Gastrocnemius medialis (tissue), 4 donors: Measurements from ENCODE around the gene ALKBH8. TPM values are rescaled to one million over a fixed set of nuclear protein-coding genes. Genes with fewer than 3 reads are reported as not detected.
A peak's percentile ranks its signal among the peaks of the same experiment; 100 is the strongest.

Source experiments
- ATAC-seq, 2 donors: fragments of 150-250 bp; one replicate each; pipeline ENCODE4 v1.9.1; 2016
- DNase-seq, 2 donors: peaks; one replicate each; pipeline ENCODE4 v3.0.0-alpha.2; 2019
- H3K27ac ChIP-seq, 4 donors: fragments of 200-600 bp; sonication (generic); 1 replicate in 1 of 4; 2 replicates in 3 of 4; pipeline ENCODE4 v1.5.1; 2016 to 2018; ENCODE audit warnings: mild to moderate bottlenecking in 2 of 4, moderate library complexity in 1 of 4
- H3K27me3 ChIP-seq, 3 donors: fragments of 200-600 bp; sonication (generic) in 2 of 3; 1 replicate in 1 of 3; 2 replicates in 2 of 3; pipeline versions ENCODE4 v1.5.1 to v1.6.0; 2016 to 2019; ENCODE audit warnings: mild to moderate bottlenecking in 1 of 3, moderate library complexity in 1 of 3
- H3K36me3 ChIP-seq, 2 donors: fragments of 200-600 bp; sonication (generic) in 1 of 2; one replicate each; pipeline ENCODE4 v1.5.1; 2017 to 2018
- H3K4me1 ChIP-seq, 2 donors: fragments of 200-600 bp; sonication (generic) in 1 of 2; one replicate each; pipeline ENCODE4 v1.5.1; 2016 to 2017; ENCODE audit warnings: mild to moderate bottlenecking in 2 of 2
- H3K4me3 ChIP-seq, 4 donors: fragments of 200-600 bp; sonication (generic) in 3 of 4; 1 replicate in 1 of 4; 2 replicates in 3 of 4; pipeline ENCODE4 v1.5.1; 2016 to 2019; ENCODE audit warnings: mild to moderate bottlenecking in 2 of 4
- H3K9me3 ChIP-seq, 3 donors: fragments of 200-600 bp; sonication (generic) in 2 of 3; 1 replicate in 1 of 3; 2 replicates in 2 of 3; pipeline ENCODE4 v1.5.1; 2016 to 2019
- CTCF ChIP-seq, 5 experiments: fragments of 450-650 bp in 3 of 5; fragments of 200-600 bp in 2 of 5; sonication (generic) in 2 of 5; IDR thresholded peaks in 4 of 5; conservative IDR thresholded peaks in 1 of 5; 1 replicate in 4 of 5; 2 replicates in 1 of 5; pipeline ENCODE4 v1.5.1; 2016 to 2019; ENCODE audit warnings: antibody characterized with exemption in 5 of 5, mild to moderate bottlenecking in 3 of 5, moderate library complexity in 3 of 5
- POLR2A ChIP-seq, 2 donors: fragments of 450-650 bp; IDR thresholded peaks; one replicate each; pipeline ENCODE4 v1.6.1; 2017; ENCODE audit warnings: antibody characterized with exemption in 2 of 2, mild to moderate bottlenecking in 2 of 2, moderate library complexity in 2 of 2
- in situ Hi-C, 4 donors: fragments of 200-750 bp; cut with MboI; loops; one replicate each; pipeline versions ENCODE4 v1.15.0 to v1.8.0; 2017; ENCODE audit warnings: low sequenced_read_pairs in 4 of 4
- intact Hi-C: fragments of 100-400 bp; cut with DNase I; formaldehyde crosslinking; loops from one replicate; pipeline ENCODE4 v1.15.1; 2023; ENCODE audit warnings: low total_unique reads
- total RNA-seq, 4 donors: library from RNA; depleted of rRNA; stranded (reverse); fragments of >200 nt; gene quantifications; one replicate each; pipeline versions ENCODE4 v1.1.0 to v1.2.3, GENCODE V29; 2016

Gene ALKBH8
- total RNA-seq, 4 donors from 2014 or later, result 5.4 to 8.1 (median 6.6) TPM

- no peak overlapping the region for H3K4me3 ChIP-seq
- H3K36me3 ChIP-seq, result no peaks in the 10 kb centered on the region
- H3K4me1 ChIP-seq, result no peaks in the 10 kb centered on the region
- ATAC-seq, result no peak
- TF ChIP-seq CTCF (IDR thresholded peaks at IDR 0.05 in 4 of 5, conservative IDR thresholded peaks at IDR 0.05 in 1 of 5) (no peak), POLR2A (IDR thresholded peaks at IDR 0.05) (no peak)
- in situ Hi-C loops, result no loop called here
- H3K27ac ChIP-seq, result no peak overlapping the region
- no peaks in the 10 kb centered on the region for H3K9me3 ChIP-seq
- H3K27me3 ChIP-seq, result peaks cover 0 to 2% (median 0%) of the 10 kb centered on the region in 3 donors
- intact Hi-C loops, result no loop called here
- no peak for DNase-seq
These were observed 40.6 kb upstream of the ALKBH8 start for GRCh38 chr11:107606141-107606540.

DNA sequence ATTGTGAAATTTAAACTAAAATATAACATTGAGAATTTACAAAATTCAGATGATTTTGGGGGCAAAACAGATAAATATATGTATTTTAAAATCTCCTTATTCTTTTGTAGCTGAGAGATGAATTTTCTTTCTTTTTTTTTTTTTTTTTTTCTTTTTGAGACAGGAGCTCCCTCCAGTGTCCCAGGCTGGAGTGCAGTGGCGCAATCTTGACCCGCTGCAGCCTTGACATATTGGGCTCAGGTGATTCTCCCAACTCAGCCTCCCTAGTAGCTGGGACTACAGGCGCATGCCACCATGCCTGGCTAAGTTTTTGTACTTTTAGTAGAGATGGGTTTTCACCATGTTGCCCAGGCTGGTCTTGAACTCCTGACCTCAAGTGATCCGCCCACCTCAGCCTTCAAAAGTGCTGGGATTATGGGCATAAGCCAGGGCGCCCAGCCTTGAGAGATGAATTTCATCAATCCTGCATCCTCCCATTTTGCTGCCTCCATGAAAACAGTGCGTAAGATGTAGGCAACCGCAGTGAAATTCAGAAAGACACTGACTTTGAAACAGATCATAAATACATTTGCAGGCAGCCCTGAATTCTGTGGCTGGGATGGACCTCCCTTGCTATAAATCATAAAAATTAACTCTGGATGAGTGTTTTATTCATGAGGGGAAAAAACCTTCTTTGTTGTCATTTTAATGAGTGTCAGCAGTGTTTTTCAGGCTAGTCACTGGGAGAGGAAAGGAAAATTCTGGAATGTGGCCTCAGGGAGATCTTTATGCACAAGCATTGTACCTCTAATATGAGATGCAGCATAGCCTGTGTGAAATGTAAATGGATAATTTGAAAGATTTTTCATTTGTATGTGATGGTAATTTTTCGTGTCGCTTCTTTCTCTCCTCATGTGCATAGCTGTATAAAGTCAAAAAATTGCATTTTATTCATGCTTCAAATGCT is 39.8 kb upstream of the ALKBH8 start:
- H3K27ac ChIP-seq, result no peak overlapping the region
- intact Hi-C loops (no loop called here), in situ Hi-C loops (no loop called here)
- H3K36me3 ChIP-seq, result no peaks in the 10 kb centered on the region
- no peak for DNase-seq
- H3K27me3 ChIP-seq, result peaks cover 0 to 2% (median 0%) of the 10 kb centered on the region in 3 donors
- H3K9me3 ChIP-seq, result no peaks in the 10 kb centered on the region
- H3K4me1 ChIP-seq, result no peaks in the 10 kb centered on the region
- no peak for ATAC-seq
- TF ChIP-seq POLR2A (IDR thresholded peaks at IDR 0.05), result no peak
- no peak for TF ChIP-seq CTCF (IDR thresholded peaks at IDR 0.05 in 4 of 5, conservative IDR thresholded peaks at IDR 0.05 in 1 of 5)
- H3K4me3 ChIP-seq, result no peak overlapping the region

DNA sequence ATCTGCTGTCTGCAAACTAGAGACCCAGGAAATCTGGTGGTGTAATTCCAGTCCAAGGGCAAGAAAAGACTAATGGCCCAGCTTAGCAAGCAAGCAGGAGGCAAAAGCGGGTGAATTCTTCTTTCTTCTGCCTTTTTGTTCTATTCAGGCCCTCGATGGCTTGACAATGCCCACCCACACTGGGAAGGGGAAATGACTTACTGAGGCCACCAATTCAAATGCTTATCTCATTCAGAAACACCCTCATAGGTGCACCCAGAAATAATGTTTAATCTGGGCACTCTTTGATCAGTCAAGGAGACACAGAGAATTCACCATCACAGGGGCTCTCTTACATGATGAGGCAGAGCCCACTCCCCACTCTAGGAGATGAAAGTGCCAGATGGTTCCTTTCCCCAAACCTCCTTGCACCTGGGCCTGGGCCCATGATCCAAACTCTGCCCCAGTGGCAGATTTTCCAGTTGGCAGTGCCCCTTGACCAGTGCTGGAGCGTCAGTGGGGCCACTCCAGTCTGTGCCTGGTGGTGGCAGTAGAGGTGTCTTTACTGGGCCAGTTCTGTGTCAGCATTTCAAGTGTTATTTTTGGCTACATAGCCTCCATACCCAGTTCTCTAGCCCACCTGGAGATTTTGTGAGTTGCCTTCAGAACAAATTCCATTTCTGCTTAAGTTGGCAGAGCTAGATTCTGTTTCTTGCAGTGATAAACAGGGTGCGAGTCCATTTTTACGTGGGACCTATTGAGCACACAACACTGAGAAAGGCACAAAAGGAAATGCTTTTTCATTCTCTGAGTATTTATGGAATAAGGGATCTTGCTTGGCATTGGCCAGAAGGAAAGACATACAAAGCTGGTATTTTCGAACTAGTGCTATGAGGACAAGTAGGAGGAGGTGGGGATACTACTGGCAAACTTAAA is 32.9 kb upstream of the ALKBH8 start:
- Histone ChIP-seq H3K36me3 (no peaks in the 10 kb centered on the region), H3K27ac (no peak overlapping the region), H3K27me3 (no peaks in the 10 kb centered on the region), H3K4me1 (no peaks in the 10 kb centered on the region), H3K9me3 (no peaks in the 10 kb centered on the region), H3K4me3 (no peak overlapping the region)
- DNase-seq (no peak), ATAC-seq (no peak)
- TF ChIP-seq POLR2A (IDR thresholded peaks at IDR 0.05) (no peak), CTCF (IDR thresholded peaks at IDR 0.05 in 4 of 5, conservative IDR thresholded peaks at IDR 0.05 in 1 of 5) (peak in 1 of 5 experiments; percentile 52)
- in situ Hi-C loops (no loop called here), intact Hi-C loops (no loop called here)

GRCh38 chr11:107594736-107595135 is 29.2 kb upstream of the ALKBH8 start:
- ATAC-seq (no peak), DNase-seq (no peak)
- in situ Hi-C loops (no loop called here), intact Hi-C loops (no loop called here)
- TF ChIP-seq POLR2A (IDR thresholded peaks at IDR 0.05) (no peak), CTCF (IDR thresholded peaks at IDR 0.05 in 4 of 5, conservative IDR thresholded peaks at IDR 0.05 in 1 of 5) (no peak)
- Histone ChIP-seq H3K27ac (no peak overlapping the region), H3K9me3 (no peaks in the 10 kb centered on the region), H3K36me3 (no peaks in the 10 kb centered on the region), H3K4me1 (peaks cover 3 to 22% of the 10 kb centered on the region in 2 donors), H3K4me3 (no peak overlapping the region), H3K27me3 (no peaks in the 10 kb centered on the region)
